GM21723 (cell line): Measurements from ENCODE around the gene HIVEP2.

Experiments
- ATAC-seq: cut with Tn5 transposase; IDR thresholded peaks from one replicate; pipeline ENCODE4 v1.9.1; 2021; ENCODE audit warnings: mild to moderate bottlenecking, moderate library complexity; ENCODE audit not compliant: unreplicated experiment

The HIVEP2 gene

DNA sequence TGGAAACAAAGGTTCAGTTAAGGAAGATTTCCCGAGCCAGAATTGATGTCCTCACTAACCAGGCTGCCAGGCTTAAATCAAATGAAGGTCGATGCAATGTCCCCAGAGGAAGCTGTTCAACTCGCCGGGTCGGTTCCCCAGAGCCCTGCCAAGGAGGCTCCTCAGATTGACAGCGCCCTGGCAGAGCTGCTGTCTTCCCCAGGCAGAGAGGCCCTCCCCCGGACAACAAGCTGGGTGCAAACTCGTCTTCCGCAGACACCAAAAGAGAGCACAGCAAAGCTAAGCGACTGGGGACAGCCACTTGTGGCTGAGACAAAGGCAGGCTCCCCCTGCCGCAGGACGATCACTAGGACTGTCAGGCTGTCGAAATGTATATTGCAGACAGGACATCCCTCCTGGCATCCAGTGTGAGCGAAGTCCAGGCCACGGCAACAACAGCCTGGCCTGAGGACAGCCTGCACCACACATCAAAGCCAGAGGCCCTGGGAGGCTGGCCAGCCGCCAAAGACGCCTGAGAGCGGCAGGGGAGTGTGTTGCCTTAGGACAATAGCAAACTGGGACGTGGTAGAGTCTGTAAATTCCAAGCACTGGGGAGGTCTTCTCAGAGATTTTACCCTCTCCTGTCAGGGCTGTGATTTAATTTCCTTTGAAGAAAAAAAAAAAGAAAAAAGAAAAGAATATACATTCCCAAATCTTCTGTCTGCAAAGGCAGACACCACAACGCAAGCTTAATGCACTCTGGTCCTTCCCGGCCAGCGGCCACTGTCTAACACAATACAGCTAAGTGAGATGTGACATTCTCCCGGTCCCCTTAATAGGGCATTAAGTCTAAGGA is 99.1 kb downstream of the HIVEP2 start:
- ATAC-seq = no peak

DNA sequence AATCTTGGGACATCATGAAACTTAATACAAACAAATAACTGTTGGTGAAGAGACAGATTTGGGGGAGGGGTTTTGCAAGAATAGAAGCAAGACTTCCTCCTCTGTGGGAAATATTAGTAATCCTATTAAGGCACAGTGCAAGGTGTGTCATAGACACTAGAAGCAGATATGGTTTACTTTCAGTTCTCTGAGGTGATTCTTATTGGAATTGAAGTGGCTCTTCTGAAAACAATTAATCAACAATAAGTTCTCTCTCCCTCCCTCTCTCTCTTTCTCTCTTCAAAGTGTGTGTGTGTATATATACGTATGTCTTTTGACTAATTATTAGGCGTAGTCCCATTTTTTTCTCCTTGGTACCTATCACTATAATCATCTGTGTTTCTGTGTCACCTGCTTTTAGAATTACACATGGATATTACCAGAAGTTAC is 99.8 kb downstream of the HIVEP2 start:
- ATAC-seq = peak; percentile 41

DNA sequence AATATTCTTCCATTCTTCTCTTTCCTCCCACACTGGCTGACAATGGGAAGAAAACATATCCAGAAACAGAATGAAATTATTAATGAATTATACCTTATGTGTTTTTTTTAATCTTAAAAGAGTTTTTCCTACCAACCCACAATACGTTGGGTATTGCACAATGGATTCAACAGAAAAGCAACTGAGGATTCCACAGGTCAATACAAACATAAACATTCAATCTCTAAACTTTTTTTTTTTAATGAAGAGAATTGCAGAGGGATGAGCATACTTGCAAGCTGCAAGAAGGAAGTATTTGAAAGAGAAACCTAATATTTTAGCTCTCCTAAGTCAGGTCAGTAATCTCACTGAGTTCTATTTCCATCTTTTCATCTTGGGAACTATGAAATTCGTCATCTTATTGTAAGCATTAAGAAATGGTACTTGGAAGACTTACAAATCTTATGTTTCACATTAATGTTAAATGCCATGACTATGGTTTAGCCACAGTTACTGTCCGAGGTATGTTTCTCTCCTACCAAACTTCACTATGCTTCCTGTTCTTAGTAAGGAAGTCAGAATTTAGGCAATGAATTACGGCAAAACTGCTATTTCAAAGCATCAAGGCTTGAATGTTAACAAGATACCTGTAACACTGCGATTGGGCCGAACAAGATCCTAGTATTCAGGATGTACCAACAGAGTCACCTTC is 100.8 kb downstream of the HIVEP2 start:
- ATAC-seq = no peak

DNA sequence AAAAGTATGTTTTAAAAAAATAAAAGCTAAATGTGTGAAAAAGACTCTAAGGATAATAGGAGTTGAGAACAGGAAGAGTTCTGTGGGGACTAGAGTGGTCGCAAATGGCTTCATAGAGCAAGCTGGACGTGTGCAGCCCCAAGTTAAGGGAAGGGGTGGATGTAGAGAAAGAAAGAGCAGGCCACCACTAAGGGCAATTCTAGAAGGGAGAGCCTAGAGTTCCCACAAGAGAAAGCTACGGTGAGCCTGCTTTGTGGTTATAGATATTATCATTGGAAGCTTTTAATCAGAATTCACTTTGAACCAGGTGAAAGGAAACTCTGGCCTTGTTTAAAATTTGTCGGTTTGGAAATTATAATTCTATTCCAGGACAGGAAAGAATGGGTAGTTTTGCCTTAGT is 101.6 kb downstream of the HIVEP2 start:
- ATAC-seq = no peak

- peak; percentile 67 for ATAC-seq
Observed at GRCh38 chr6:142842418-142843261, 102.3 kb downstream of the HIVEP2 start.

GRCh38 chr6:142841915-142842314 is 103.1 kb downstream of the HIVEP2 start:
- no peak for ATAC-seq

DNA sequence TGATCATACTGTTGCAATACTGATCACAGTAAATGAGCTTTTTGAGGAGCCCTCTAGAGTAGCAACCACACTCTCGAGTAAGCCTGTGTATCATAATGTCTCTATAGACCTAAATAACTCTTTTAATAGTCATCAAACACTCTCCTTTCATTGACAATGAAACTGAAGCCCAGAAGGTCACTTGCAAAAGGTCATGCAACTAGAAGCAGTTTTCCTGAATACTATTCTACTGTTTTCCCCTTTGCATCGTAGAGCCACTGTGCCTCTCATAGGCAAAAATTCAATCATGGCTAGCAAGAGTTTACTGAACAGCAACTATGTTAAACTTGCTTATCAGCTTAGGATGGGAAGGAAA is 105.3 kb downstream of the HIVEP2 start:
- ATAC-seq = no peak

DNA sequence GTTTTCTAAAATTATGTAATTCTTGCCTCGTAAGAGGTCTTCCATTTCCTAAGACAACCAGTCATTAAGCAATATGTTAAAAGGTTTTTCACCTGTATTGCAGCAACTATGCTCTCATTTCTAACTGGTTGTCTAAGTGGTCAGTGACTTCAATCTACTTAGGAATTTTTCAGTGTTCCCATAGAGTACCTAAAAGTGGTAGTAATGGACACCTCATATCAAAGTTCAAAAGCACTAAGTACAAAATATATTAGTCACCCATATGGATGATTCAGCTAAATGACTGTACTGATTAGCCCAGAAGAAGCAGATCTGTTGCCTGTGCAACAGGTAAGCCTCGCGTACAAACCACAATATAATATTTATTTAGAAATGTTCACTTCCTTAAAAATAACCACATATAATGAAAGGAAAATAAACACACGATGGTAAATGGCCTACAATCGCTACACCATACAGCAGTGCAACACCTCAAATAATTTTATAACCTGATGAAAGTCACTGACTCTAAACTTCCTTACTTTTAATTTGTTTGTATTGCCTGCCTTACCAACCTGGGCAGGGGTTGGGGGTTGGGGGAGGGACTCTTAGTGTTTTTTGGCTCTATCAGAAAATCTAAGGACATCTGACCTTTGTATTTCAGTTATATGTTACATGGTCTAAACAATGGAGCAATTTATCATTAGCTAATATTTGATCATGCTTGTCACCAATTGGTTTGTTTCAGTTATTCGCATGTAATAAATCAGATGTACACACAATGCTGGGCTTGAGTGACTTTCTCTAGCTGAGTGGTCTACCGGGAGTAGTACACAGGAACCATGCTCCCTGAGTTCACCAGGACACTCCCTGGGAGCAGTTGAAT is 105.9 kb downstream of the HIVEP2 start:
- ATAC-seq = no peak

DNA sequence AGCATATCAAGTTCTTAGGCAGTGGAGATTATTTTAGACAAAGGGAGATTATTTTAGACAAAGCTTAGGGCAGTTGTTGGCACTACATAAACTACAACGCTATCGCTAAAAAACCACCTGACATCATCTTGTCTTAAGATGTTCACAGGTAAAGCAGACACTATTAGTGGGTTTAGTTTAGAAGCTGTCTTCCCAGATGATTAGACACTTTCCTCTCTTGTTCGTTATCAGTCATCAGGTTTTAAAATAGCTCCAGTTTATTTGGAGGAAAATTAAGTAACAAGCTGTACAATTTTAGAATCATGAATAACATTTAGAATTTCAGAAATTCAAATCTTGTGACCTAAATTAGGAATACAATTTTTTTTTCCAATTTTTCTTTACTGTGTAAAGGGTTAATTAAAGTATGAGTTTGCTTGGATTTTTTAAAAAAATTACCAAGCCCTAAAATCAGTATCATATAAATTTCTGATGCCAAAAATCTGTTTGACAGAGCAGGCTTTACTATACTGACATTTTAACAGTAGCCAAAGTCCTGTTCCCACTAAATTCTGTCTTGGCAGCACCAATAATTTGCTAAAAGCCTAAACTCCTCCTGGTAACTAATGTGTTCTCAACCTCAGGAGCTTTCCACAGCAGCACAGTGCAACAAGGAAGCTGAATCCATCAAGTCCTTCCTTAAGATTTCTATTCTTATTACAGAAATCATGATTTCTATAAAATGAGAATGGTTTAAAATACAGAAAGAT is 109.0 kb downstream of the HIVEP2 start:
- no peak for ATAC-seq

- ATAC-seq = no peak
Observed at GRCh38 chr6:142834853-142835252, 110.1 kb downstream of the HIVEP2 start.

DNA sequence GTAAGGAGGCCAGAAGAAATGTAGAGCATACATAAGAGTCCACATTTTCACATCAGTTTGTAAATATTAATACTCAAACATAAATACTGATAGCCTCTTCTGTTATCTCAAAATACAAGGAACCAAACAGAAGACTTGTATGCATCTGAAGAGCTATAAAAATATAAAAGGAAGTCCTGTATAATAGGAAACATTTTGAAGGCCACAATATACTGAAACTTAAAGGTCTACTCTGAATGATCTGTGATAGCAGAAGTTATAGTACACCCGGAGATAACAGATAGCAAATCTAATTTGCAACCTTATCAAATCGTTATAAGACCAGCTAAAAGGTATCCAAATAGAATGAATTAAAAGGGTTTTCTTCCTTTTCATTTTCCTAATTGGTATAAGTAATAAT is 111.2 kb downstream of the HIVEP2 start:
- no peak for ATAC-seq

- ATAC-seq = no peak
Observed at GRCh38 chr6:142833054-142833453, 111.9 kb downstream of the HIVEP2 start.

GRCh38 chr6:142830807-142831206 is 114.2 kb downstream of the HIVEP2 start:
- no peak for ATAC-seq

- ATAC-seq = no peak
Observed at GRCh38 chr6:142830116-142830710, 114.8 kb downstream of the HIVEP2 start.

GRCh38 chr6:142829556-142829955 is 115.4 kb downstream of the HIVEP2 start:
- ATAC-seq = no peak

DNA sequence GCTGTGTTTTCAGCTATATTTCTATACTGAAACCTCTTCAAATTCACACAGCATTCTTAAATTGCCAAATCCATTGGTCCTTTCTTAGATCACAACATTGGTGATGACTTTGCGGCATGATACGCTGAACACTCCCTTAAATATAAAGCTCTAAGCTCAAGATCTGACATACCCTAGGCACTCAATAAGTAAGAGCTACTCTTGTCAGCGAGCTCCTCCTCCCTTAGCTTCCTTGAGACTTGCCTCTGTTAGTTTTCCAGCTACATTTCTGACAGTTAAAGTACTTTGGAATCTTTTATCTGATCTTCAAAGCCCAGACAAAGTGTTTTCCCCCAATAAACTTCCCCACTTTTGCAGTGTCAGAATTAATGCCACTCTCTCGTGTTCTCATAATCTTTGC is 117.0 kb downstream of the HIVEP2 start:
- ATAC-seq = no peak

DNA sequence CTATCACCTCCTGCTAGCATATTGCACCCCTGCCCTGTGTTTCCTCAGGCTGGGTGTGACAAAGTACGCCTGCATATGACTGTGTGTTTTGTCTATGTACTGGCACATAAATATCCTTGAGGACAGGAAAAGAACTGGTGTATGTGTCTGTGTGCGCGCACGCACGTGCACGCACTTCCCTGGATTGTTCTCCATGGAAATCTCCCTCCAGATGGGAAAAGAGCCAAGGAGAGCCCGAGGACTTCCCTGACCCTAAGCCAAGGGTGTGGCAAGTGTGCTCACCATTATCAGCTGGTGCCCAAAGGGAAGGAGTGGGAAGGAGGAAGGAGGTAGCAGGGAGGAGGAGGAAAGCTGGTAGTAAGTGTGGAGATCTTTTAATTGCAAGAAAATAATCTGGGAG is 117.6 kb downstream of the HIVEP2 start:
- ATAC-seq = no peak

- ATAC-seq = no peak
Observed at GRCh38 chr6:142825760-142826159, 119.2 kb downstream of the HIVEP2 start.

DNA sequence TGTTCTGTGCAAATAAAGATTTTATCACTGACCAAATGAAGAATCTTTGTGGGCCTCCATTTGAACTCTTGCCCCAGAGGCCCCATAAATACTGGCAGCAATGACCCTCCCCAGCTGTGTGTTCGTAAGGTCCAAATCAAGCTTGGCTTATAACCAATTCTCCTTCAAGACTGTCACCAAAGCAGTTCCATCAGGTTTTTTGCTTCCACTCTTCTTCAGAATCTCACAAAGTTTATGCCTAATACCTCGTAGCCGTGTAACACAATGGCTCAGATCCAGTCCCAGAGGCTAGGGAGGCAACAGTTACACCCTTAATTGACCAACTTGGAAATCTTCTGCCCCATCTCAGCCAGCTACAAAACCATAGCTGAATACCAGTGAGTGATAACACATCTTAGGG is 120.5 kb downstream of the HIVEP2 start:
- ATAC-seq = no peak
